ENCODE data around the gene TMEM131.

TMEM131 gene

DNA sequence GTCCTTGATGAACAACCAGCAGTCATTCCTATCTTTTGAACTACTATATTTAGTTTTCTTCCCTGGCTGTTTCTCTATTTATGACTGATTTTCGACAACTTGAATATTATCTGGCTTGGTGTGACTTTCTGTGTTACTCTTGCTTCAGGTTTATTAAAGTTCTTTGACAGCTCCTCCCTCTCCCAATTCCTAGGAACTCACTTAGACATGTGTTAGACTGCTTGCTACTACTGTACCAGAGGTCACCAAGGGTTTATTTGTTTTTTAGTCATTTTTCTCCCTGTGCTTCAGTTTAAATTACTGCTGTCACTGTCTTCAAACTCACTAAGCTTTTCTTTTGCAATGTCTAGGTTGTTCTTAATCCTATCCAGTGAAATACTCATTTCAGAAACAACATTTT lies 90.5 kb downstream of the TMEM131 start:
- CTCF ChIA-PET: no interaction called here
- H3K9me3 ChIP-seq (ENCODE audit: control insufficient read depth, insufficient read depth, low read depth, low read length): no peaks in the 10 kb centered on the region
- H3K36me3 ChIP-seq (ENCODE audit: control insufficient read depth in 2 of 2, insufficient read depth in 1 of 2, low read length in 2 of 2): peaks cover 0 to 5% of the 10 kb centered on the region in 2 experiments; a peak in 1 of 3 replicates
- TF ChIP-seq, protein P1, sequence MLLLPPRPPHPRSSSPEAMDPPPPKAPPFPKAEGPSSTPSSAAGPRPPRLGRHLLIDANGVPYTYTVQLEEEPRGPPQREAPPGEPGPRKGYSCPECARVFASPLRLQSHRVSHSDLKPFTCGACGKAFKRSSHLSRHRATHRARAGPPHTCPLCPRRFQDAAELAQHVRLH (tag by site-specific recombination; IDR thresholded peaks at IDR 0.05): no peak
- TF ChIP-seq ZNF560 (tag by site-specific recombination; IDR thresholded peaks at IDR 0.05; ENCODE audit: borderline replicate concordance) (no peak), ZNF184 (tag by site-specific recombination; IDR thresholded peaks at IDR 0.05) (no peak), ZNF132 (tag by site-specific recombination; IDR thresholded peaks at IDR 0.05; ENCODE audit: borderline replicate concordance) (no peak), SP3 (tag by site-specific recombination; IDR thresholded peaks at IDR 0.05) (no peak), ZNF23 (tag by site-specific recombination; IDR thresholded peaks at IDR 0.05; ENCODE audit: borderline replicate concordance) (no peak), ZFP69B (tag by site-specific recombination; IDR thresholded peaks at IDR 0.05) (no peak), ATF2 (tag by site-specific recombination; IDR thresholded peaks at IDR 0.05; ENCODE audit: low read depth) (no peak), ZNF785 (tag by site-specific recombination; IDR thresholded peaks at IDR 0.05) (no peak), ZNF138 (tag by site-specific recombination; IDR thresholded peaks at IDR 0.05; ENCODE audit: borderline replicate concordance) (no peak), ZNF513 (tag by site-specific recombination; IDR thresholded peaks at IDR 0.05) (no peak), ZNF596 (tag by site-specific recombination; IDR thresholded peaks at IDR 0.05) (no peak), SP7 (tag by site-specific recombination; IDR thresholded peaks at IDR 0.05) (no peak)
- TF ChIP-seq, protein P2, sequence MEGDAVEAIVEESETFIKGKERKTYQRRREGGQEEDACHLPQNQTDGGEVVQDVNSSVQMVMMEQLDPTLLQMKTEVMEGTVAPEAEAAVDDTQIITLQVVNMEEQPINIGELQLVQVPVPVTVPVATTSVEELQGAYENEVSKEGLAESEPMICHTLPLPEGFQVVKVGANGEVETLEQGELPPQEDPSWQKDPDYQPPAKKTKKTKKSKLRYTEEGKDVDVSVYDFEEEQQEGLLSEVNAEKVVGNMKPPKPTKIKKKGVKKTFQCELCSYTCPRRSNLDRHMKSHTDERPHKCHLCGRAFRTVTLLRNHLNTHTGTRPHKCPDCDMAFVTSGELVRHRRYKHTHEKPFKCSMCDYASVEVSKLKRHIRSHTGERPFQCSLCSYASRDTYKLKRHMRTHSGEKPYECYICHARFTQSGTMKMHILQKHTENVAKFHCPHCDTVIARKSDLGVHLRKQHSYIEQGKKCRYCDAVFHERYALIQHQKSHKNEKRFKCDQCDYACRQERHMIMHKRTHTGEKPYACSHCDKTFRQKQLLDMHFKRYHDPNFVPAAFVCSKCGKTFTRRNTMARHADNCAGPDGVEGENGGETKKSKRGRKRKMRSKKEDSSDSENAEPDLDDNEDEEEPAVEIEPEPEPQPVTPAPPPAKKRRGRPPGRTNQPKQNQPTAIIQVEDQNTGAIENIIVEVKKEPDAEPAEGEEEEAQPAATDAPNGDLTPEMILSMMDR (tag by site-specific recombination; IDR thresholded peaks at IDR 0.05): no peak
- TF ChIP-seq, protein P3, sequence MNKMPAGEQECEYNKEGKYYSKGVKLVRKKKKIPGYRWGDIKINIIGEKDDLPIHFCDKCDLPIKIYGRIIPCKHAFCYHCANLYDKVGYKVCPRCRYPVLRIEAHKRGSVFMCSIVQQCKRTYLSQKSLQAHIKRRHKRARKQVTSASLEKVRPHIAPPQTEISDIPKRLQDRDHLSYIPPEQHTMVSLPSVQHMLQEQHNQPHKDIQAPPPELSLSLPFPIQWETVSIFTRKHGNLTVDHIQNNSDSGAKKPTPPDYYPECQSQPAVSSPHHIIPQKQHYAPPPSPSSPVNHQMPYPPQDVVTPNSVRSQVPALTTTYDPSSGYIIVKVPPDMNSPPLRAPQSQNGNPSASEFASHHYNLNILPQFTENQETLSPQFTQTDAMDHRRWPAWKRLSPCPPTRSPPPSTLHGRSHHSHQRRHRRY (tag by site-specific recombination; IDR thresholded peaks at IDR 0.05): no peak
- TF ChIP-seq, protein P4, sequence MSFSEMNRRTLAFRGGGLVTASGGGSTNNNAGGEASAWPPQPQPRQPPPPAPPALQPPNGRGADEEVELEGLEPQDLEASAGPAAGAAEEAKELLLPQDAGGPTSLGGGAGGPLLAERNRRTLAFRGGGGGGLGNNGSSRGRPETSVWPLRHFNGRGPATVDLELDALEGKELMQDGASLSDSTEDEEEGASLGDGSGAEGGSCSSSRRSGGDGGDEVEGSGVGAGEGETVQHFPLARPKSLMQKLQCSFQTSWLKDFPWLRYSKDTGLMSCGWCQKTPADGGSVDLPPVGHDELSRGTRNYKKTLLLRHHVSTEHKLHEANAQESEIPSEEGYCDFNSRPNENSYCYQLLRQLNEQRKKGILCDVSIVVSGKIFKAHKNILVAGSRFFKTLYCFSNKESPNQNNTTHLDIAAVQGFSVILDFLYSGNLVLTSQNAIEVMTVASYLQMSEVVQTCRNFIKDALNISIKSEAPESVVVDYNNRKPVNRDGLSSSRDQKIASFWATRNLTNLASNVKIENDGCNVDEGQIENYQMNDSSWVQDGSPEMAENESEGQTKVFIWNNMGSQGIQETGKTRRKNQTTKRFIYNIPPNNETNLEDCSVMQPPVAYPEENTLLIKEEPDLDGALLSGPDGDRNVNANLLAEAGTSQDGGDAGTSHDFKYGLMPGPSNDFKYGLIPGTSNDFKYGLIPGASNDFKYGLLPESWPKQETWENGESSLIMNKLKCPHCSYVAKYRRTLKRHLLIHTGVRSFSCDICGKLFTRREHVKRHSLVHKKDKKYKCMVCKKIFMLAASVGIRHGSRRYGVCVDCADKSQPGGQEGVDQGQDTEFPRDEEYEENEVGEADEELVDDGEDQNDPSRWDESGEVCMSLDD (tag by site-specific recombination; IDR thresholded peaks at IDR 0.05): no peak
- no peak overlapping the region for H3K27ac ChIP-seq (ENCODE audit: extremely low read depth, low read depth, low read length)
- POLR2A ChIA-PET: no interaction called here
- H3K4me3 ChIP-seq (ENCODE audit: low read depth, low read length): no peak overlapping the region
- H3K4me1 ChIP-seq (ENCODE audit: control insufficient read depth, insufficient read depth, low read length): no peaks in the 10 kb centered on the region

DNA sequence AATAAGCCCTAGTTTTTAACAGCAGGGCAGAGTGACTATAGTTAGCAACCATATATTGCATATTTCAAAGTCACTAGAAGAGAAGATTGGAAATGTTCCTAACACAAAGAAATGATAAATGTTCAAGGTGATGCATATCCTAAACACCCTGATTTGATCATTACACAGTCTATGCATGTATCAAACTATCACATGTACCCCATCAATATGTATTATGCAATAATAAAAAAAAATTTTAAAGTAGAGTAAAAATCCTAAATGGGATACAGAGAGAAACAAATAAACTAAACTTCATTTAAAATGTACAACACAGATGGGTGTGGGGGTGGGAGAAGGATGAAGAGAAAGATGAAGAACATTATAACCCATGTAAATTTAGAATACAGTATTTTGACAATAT lies 93.9 kb downstream of the TMEM131 start:
- Histone ChIP-seq H3K27ac (ENCODE audit: extremely low read depth, low read depth, low read length) (no peak overlapping the region), H3K36me3 (ENCODE audit: control insufficient read depth in 2 of 2, insufficient read depth in 1 of 2, low read length in 2 of 2) (peaks cover 0 to 5% of the 10 kb centered on the region in 2 experiments; a peak in 1 of 3 replicates), H3K4me1 (ENCODE audit: control insufficient read depth, insufficient read depth, low read length) (no peaks in the 10 kb centered on the region), H3K4me3 (ENCODE audit: low read depth, low read length) (no peak overlapping the region), H3K9me3 (ENCODE audit: control insufficient read depth, insufficient read depth, low read depth, low read length) (no peaks in the 10 kb centered on the region)
- ChIA-PET POLR2A (no interaction called here), CTCF (no interaction called here)
- TF ChIP-seq ZNF394 (tag by site-specific recombination; IDR thresholded peaks at IDR 0.05; ENCODE audit: borderline replicate concordance): no peak
- TF ChIP-seq, protein P5, sequence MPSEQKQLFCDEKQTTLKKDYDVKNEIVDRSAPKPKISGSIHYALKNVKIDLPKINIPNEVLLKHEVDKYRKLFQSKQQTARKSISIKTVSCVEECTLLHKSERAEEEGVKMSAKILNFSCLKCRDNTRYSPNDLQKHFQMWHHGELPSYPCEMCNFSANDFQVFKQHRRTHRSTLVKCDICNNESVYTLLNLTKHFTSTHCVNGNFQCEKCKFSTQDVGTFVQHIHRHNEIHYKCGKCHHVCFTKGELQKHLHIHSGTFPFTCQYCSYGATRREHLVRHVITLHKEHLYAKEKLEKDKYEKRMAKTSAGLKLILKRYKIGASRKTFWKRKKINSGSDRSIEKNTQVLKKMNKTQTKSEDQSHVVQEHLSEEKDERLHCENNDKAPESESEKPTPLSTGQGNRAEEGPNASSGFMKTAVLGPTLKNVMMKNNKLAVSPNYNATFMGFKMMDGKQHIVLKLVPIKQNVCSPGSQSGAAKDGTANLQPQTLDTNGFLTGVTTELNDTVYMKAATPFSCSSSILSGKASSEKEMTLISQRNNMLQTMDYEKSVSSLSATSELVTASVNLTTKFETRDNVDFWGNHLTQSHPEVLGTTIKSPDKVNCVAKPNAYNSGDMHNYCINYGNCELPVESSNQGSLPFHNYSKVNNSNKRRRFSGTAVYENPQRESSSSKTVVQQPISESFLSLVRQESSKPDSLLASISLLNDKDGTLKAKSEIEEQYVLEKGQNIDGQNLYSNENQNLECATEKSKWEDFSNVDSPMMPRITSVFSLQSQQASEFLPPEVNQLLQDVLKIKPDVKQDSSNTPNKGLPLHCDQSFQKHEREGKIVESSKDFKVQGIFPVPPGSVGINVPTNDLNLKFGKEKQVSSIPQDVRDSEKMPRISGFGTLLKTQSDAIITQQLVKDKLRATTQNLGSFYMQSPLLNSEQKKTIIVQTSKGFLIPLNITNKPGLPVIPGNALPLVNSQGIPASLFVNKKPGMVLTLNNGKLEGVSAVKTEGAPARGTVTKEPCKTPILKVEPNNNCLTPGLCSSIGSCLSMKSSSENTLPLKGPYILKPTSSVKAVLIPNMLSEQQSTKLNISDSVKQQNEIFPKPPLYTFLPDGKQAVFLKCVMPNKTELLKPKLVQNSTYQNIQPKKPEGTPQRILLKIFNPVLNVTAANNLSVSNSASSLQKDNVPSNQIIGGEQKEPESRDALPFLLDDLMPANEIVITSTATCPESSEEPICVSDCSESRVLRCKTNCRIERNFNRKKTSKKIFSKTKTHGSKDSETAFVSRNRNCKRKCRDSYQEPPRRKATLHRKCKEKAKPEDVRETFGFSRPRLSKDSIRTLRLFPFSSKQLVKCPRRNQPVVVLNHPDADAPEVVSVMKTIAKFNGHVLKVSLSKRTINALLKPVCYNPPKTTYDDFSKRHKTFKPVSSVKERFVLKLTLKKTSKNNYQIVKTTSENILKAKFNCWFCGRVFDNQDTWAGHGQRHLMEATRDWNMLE (tag by site-specific recombination; conservative IDR thresholded peaks at IDR 0.05; ENCODE audit: low read depth): no peak

Data from HEK293 (cell line).